Parathyroid adenoma (tissue), 2 donors: Measurements from ENCODE around the gene MLIP.

Experiments
- H2AFZ ChIP-seq: fragments of 300-600 bp; sonication (generic); one replicate; pipeline ENCODE4 v1.7.0; 2017; ENCODE audit warnings: antibody characterized with exemption, mild to moderate bottlenecking
- H3K27ac ChIP-seq: fragments of 300-600 bp; sonication (generic); one replicate; pipeline ENCODE4 v1.7.0; 2017
- H3K27me3 ChIP-seq: fragments of 300-600 bp; sonication (generic); one replicate; pipeline ENCODE4 v1.7.0; 2017; ENCODE audit warnings: low read length; ENCODE audit not compliant: control insufficient read depth, insufficient read depth
- H3K36me3 ChIP-seq: fragments of 300-600 bp; sonication (generic); one replicate; pipeline ENCODE4 v1.7.0; 2017; ENCODE audit warnings: low read length; ENCODE audit not compliant: control insufficient read depth, insufficient read depth
- H3K4me1 ChIP-seq: fragments of 300-600 bp; sonication (generic); one replicate; pipeline ENCODE4 v1.7.0; 2017; ENCODE audit warnings: control low read depth
- H3K4me2 ChIP-seq: fragments of 300-600 bp; sonication (generic); one replicate; pipeline ENCODE4 v1.7.0; 2017; ENCODE audit warnings: low read length
- H3K4me3 ChIP-seq: fragments of 300-600 bp; sonication (generic); one replicate; pipeline ENCODE4 v1.7.0; 2017; ENCODE audit warnings: low read depth, low read length
- H3K79me2 ChIP-seq: fragments of 300-600 bp; sonication (generic); one replicate; pipeline ENCODE4 v1.7.0; 2017; ENCODE audit warnings: control low read depth
- H3K9ac ChIP-seq: fragments of 300-600 bp; sonication (generic); one replicate; pipeline ENCODE4 v1.7.0; 2017; ENCODE audit warnings: mild to moderate bottlenecking
- H3K9me3 ChIP-seq: fragments of 300-600 bp; sonication (generic); one replicate; pipeline ENCODE4 v1.7.0; 2017; ENCODE audit warnings: low read length; ENCODE audit not compliant: control insufficient read depth
- CTCF ChIP-seq: fragments of 300-600 bp; sonication (generic); IDR thresholded peaks from one replicate; pipeline ENCODE4 v1.7.0; 2017; ENCODE audit warnings: antibody characterized with exemption, mild to moderate bottlenecking
- donor health status: primary hyperparathyroidism.

The MLIP gene

GRCh38 chr6:54288474-54288873, 177.2 kb downstream of the MLIP start:
- no peaks in the 10 kb centered on the region for H3K36me3 ChIP-seq

GRCh38 chr6:54289426-54289825, 178.2 kb downstream of the MLIP start:
- Histone ChIP-seq H3K27ac (no peak overlapping the region), H3K9ac (no peak overlapping the region), H3K4me3 (no peak overlapping the region), H3K4me2 (no peak overlapping the region), H3K79me2 (no peaks in the 10 kb centered on the region), H3K9me3 (no peaks in the 10 kb centered on the region), H3K27me3 (no peaks in the 10 kb centered on the region), H3K4me1 (no peaks in the 10 kb centered on the region), H3K36me3 (no peaks in the 10 kb centered on the region), H2AFZ (no peak overlapping the region)
- no peak for TF ChIP-seq CTCF

More at GRCh38 chr6:54288474-54288873, 177.2 kb downstream of the MLIP start:
- Histone ChIP-seq H3K79me2 (no peaks in the 10 kb centered on the region), H3K4me3 (no peak overlapping the region), H3K27ac (no peak overlapping the region), H3K9ac (no peak overlapping the region), H3K4me1 (no peaks in the 10 kb centered on the region), H3K27me3 (no peaks in the 10 kb centered on the region), H2AFZ (no peak overlapping the region), H3K4me2 (no peak overlapping the region), H3K9me3 (no peaks in the 10 kb centered on the region)
- TF ChIP-seq CTCF: no peak

- Histone ChIP-seq H3K4me3 (no peak overlapping the region), H3K36me3 (no peaks in the 10 kb centered on the region), H3K4me2 (no peak overlapping the region), H3K9me3 (no peaks in the 10 kb centered on the region), H3K4me1 (no peaks in the 10 kb centered on the region), H2AFZ (no peak overlapping the region), H3K79me2 (no peaks in the 10 kb centered on the region), H3K9ac (no peak overlapping the region), H3K27me3 (no peaks in the 10 kb centered on the region), H3K27ac (no peak overlapping the region)
- TF ChIP-seq CTCF: no peak
Measured at GRCh38 chr6:54291146-54291545, 179.9 kb downstream of the MLIP start.

GRCh38 chr6:54291738-54292137, 180.5 kb downstream of the MLIP start:
- no peaks in the 10 kb centered on the region for H3K36me3 ChIP-seq
- H3K4me2 ChIP-seq: no peak overlapping the region
- no peak for TF ChIP-seq CTCF
- H3K9me3 ChIP-seq: no peaks in the 10 kb centered on the region
- no peak overlapping the region for H3K27ac ChIP-seq
- no peak overlapping the region for H3K4me3 ChIP-seq
- no peak overlapping the region for H2AFZ ChIP-seq
- no peaks in the 10 kb centered on the region for H3K27me3 ChIP-seq
- H3K79me2 ChIP-seq: no peaks in the 10 kb centered on the region
- H3K9ac ChIP-seq: no peak overlapping the region
- no peaks in the 10 kb centered on the region for H3K4me1 ChIP-seq

- H3K27me3 ChIP-seq: no peaks in the 10 kb centered on the region
- H3K36me3 ChIP-seq: no peaks in the 10 kb centered on the region
- H3K27ac ChIP-seq: no peak overlapping the region
- H3K4me2 ChIP-seq: no peak overlapping the region
- no peak overlapping the region for H3K9ac ChIP-seq
- no peaks in the 10 kb centered on the region for H3K4me1 ChIP-seq
- no peak overlapping the region for H3K4me3 ChIP-seq
- no peak for TF ChIP-seq CTCF
- H3K79me2 ChIP-seq: no peaks in the 10 kb centered on the region
- no peaks in the 10 kb centered on the region for H3K9me3 ChIP-seq
- no peak overlapping the region for H2AFZ ChIP-seq
Measured at GRCh38 chr6:54294965-54295532, 183.8 kb downstream of the MLIP start.
